ENCODE measurements around the gene COL26A1. TPM values are rescaled to one million over a fixed set of nuclear protein-coding genes. Genes with fewer than 3 reads are reported as not detected.
"Not testable (repeated sequence)": the region's sequence is repeated elsewhere in the genome, so short reads cannot be mapped to it uniquely, and the experiment has no call there.

Gene COL26A1
- total RNA-seq: not detected
- long read RNA-seq, partial matches to known transcripts: 0 of 1 reads
- long read RNA-seq, other reads (novel, unspliced or antisense): 0 of 1 reads

GRCh38 chr7:101362334-101363195, at the start of gene COL26A1:
Gene COL26A1 (plus strand): TSS chr7:101362875. CDS start chr7:101363033, 158 bp downstream.
- ATAC-seq (ENCODE audit: poor library complexity) (peak; percentile 78), DNase-seq (peak; percentile 53)

GRCh38 chr7:101315336-101315735, 47.3 kb upstream of the COL26A1 start:
- ATAC-seq (ENCODE audit: poor library complexity) (no peak), DNase-seq (no peak)
- intact Hi-C loops (cut with DNase I): no loop called here

More at GRCh38 chr7:101362334-101363195, at the start of gene COL26A1:
- intact Hi-C loops (cut with DNase I): no loop called here

- intact Hi-C loops (cut with DNase I): no loop called here
- ATAC-seq (ENCODE audit: poor library complexity): no peak
- DNase-seq: no peak
Measured at GRCh38 chr7:101319401-101319800, 43.3 kb upstream of the COL26A1 start.

DNA sequence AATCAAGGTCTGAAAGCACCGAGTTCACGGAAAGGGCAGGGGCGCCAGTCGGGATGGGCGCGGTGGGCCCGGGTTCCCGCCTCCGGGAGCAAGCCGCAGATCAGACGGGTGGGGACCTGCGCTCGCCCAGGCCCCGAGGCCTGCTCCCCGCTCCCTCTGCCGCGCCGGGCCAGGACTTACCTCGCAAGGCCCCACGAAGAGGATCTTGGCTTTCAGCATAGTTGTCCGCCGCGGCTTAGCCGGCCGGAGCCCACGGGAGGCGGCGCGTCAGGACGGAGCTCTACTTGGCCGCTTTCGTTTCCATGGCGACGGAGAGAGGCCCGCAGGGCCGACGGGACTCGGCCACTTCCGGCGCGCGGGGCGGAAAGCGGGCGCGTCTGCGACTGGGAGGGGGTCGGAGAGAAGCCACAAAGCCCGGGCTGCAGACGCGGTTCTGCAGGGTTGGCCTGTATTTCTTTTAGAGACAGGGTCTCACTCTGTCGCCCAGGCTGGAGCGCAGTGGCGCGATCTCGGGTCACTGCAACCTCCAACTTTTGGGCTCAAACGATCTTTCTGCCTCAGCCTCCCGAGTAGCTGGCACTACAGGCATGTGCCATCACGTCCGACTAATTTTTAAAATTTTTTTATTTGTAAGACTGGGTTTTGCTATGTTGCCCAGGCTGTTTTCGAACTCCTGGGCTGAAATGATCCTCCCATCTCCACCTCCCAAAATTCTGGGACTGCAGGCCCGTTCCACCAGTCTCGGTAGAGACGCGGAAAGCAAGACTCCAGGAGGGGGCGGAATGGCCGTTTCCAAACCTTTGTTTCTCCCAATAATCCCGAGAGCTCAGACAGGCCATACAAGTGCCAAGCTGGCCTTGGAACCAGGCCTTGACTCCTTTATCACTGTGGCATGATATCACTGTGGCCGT, 40.9 kb upstream of the COL26A1 start, which contains the start of gene IFT22:
Gene IFT22 (minus strand): TSS at position 322 of the 911 bp plus-strand sequence. CDS start 103 bp downstream, at position 219.
- intact Hi-C loops (cut with DNase I): no loop called here
- ATAC-seq (ENCODE audit: poor library complexity): peak; percentile 100
- DNase-seq: peak; percentile 94

DNA sequence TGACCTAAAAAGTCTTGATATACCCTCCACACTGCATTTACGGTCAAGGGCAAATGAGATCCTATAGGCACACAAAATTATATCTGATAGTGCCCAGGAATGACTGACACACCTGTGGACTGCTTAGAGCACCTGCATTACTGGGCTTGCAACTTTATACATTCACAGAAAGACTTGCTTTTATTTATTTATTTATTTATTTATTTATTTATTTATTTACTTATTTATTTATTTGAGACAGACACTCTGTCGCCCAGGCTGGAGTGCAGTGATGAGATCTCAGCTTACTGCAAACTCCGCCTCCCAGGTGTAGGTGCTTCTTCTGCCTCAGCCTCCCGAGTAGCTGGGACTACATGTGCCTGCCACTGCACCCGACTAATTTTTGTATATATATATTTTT, 34.5 kb upstream of the COL26A1 start:
- ATAC-seq (ENCODE audit: poor library complexity): no peak
- intact Hi-C loops (cut with DNase I): no loop called here
- no peak for DNase-seq

- DNase-seq: no peak
- peak; percentile 57 for ATAC-seq (ENCODE audit: poor library complexity)
- intact Hi-C loops (cut with DNase I): no loop called here
Measured at GRCh38 chr7:101330011-101330484, 32.6 kb upstream of the COL26A1 start.

GRCh38 chr7:101332026-101332425, 30.6 kb upstream of the COL26A1 start:
- intact Hi-C loops (cut with DNase I): no loop called here
- ATAC-seq (ENCODE audit: poor library complexity): no peak
- no peak for DNase-seq

GRCh38 chr7:101333912-101334311, 28.8 kb upstream of the COL26A1 start:
- intact Hi-C loops (cut with DNase I): no loop called here
- DNase-seq (no peak), ATAC-seq (ENCODE audit: poor library complexity) (no peak)

GRCh38 chr7:101340379-101340778, 22.3 kb upstream of the COL26A1 start:
- ATAC-seq (ENCODE audit: poor library complexity): no peak
- DNase-seq: no peak
- intact Hi-C loops (cut with DNase I): no loop called here

- ATAC-seq (ENCODE audit: poor library complexity): no peak
- intact Hi-C loops (cut with DNase I): no loop called here
Measured at GRCh38 chr7:101342892-101343291, 19.8 kb upstream of the COL26A1 start.

GRCh38 chr7:101347477-101347876, 15.2 kb upstream of the COL26A1 start:
- no peak for DNase-seq
- intact Hi-C loops (cut with DNase I): no loop called here
- no peak for ATAC-seq (ENCODE audit: poor library complexity)

More at GRCh38 chr7:101342892-101343291, 19.8 kb upstream of the COL26A1 start:
- no peak for DNase-seq

DNA sequence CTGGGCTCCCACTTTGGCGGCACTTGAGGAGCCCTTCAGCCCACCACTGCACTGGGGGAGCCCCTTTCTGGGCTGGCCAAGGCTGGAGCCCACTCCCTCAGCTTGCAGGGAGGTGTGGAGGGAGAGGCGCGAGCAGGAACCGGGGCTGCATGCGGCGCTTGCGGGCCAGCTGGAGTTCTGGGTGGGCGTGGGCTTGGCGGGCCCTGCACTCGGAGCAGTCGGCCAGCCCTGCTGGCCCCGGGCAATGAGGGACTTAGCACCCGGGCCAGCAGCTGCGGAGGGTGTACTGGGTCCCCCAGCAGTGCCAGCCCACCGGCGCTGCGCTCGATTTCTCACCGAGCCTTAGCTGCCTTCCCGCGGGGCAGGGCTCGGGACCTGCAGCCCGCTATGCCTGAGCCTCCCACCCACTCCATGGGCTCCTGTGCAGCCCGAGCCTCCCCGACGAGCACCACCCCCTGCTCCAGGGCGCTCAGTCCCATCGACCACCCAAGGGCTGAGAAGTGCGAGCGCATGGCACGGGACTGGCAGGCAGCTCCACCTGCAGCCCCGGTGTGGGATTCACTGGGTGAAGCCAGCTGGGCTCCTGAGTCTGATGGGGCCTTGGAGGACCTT, 14.1 kb upstream of the COL26A1 start:
- ATAC-seq (ENCODE audit: poor library complexity); intact Hi-C loops (cut with DNase I); DNase-seq: not testable (repeated sequence)

DNA sequence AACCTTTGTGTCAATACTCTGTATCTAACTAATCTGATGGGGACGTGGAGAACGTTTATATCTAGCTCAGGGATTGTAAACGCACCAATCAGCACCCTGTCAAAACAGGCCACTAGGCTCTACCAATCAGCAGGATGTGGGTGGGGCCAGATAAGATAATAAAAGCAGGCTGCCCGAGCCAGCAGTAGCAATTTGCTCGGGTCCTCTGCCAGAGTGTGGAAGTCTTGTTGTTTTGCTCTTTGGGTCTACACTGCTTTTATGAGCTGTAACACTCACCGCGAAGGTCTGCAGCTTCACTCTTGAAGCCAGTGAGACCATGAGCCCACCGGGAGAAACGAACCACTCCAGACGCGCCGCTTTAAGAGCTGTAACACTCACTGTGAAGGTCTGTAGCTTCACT, 13.4 kb upstream of the COL26A1 start:
- DNase-seq; ATAC-seq (ENCODE audit: poor library complexity); intact Hi-C loops (cut with DNase I): not testable (repeated sequence)

DNA sequence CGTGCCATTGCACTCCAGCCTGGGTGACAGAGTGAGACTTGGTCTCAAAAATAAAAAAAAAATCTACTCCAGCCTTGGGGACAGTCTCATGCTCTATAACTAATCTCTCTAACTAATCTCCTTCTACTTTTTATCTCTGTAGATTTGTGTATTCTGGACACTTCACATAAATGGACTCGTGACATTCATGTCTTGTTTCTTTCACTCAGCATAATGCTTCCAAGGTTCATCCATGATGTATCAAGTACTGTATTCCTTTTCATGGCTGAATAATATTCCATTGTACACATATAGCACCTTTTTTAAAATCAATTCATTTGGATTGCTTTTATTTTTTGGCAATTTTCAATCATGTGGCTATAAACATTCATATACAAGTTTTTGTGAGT, 9.8 kb upstream of the COL26A1 start:
- intact Hi-C loops (cut with DNase I): no loop called here
- DNase-seq (no peak), ATAC-seq (ENCODE audit: poor library complexity) (no peak)

GRCh38 chr7:101357433-101357832, 5.2 kb upstream of the COL26A1 start:
- DNase-seq: no peak
- no peak for ATAC-seq (ENCODE audit: poor library complexity)
- intact Hi-C loops (cut with DNase I): no loop called here

GRCh38 chr7:101363196-101363733, 590 bp downstream of the COL26A1 start:
- DNase-seq: no peak
- intact Hi-C loops (cut with DNase I): no loop called here
- ATAC-seq (ENCODE audit: poor library complexity): peak; percentile 25

- peak; percentile 77 for DNase-seq
- peak; percentile 98 for ATAC-seq (ENCODE audit: poor library complexity)
- intact Hi-C loops (cut with DNase I): no loop called here
Measured at GRCh38 chr7:101363734-101364374, 1.2 kb downstream of the COL26A1 start.

DNA sequence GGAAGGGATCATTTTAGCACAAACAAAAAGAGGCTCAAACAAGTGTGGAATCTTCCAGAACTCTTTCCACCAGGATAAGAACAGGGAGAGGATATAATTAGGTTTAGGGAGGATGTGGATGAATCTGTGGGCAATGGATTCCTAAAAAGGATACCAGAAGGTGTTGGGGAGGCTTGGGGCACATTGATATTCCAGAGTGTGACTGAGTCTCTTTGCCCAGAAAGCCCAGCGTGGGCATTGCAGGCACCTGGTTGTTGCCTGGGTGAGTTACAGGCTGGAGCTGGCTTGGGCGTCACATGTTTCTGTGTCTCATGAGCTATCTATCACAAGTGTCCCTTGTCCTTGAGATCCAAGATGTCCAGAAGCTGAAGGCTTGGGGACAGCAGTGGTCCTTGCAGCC, 3.3 kb downstream of the COL26A1 start:
- DNase-seq (no peak), ATAC-seq (ENCODE audit: poor library complexity) (no peak)
- intact Hi-C loops (cut with DNase I): no loop called here

All from Right ventricle myocardium superior (tissue), 1 donor.